Measurements from ENCODE around the gene KCNMA1.

DNA sequence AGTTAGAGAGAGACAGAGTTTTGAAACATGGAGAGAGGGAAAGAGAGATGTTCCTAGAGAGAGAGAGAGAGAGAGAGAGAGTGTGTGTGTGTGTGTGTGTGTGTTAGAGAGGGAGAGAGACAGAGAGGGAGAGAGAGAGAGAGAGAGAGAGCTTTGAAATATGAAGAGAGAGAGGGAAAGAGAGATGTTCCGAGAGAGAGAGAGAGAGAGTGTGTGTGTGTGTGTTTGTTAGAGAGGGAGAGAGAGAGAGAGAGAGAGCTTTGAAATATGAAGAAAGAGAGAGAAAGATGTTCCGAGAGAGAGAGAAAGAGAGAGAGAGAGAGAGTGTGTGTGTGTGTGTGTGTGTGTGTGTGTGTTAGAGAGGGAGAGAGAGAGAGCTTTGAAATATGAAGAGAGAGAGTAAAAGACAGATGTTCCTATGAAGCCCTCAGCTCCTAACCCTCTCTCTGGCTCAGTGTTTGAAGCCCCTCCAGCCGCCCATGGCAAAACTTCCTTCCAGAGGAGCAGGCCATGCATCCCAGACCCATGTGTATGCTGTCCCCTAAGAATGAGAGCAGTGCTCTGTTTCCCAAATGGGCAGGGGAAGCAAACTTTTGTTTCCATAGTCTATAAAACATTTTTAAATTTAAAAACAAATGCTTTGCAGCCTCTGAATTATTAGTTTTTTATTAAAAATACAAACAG is 130.9 kb downstream of the KCNMA1 start:
- TF ChIP-seq, protein P1, sequence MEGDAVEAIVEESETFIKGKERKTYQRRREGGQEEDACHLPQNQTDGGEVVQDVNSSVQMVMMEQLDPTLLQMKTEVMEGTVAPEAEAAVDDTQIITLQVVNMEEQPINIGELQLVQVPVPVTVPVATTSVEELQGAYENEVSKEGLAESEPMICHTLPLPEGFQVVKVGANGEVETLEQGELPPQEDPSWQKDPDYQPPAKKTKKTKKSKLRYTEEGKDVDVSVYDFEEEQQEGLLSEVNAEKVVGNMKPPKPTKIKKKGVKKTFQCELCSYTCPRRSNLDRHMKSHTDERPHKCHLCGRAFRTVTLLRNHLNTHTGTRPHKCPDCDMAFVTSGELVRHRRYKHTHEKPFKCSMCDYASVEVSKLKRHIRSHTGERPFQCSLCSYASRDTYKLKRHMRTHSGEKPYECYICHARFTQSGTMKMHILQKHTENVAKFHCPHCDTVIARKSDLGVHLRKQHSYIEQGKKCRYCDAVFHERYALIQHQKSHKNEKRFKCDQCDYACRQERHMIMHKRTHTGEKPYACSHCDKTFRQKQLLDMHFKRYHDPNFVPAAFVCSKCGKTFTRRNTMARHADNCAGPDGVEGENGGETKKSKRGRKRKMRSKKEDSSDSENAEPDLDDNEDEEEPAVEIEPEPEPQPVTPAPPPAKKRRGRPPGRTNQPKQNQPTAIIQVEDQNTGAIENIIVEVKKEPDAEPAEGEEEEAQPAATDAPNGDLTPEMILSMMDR (IDR thresholded peaks at IDR 0.05): no peak
- no peak for TF ChIP-seq POLR2A (IDR thresholded peaks at IDR 0.05)
- no peak for TF ChIP-seq EP300 (IDR thresholded peaks at IDR 0.05)
- no peak for TF ChIP-seq POLR2AphosphoS5 (IDR thresholded peaks at IDR 0.05)
